ENCODE measurements around the gene ATF7IP.

DNA sequence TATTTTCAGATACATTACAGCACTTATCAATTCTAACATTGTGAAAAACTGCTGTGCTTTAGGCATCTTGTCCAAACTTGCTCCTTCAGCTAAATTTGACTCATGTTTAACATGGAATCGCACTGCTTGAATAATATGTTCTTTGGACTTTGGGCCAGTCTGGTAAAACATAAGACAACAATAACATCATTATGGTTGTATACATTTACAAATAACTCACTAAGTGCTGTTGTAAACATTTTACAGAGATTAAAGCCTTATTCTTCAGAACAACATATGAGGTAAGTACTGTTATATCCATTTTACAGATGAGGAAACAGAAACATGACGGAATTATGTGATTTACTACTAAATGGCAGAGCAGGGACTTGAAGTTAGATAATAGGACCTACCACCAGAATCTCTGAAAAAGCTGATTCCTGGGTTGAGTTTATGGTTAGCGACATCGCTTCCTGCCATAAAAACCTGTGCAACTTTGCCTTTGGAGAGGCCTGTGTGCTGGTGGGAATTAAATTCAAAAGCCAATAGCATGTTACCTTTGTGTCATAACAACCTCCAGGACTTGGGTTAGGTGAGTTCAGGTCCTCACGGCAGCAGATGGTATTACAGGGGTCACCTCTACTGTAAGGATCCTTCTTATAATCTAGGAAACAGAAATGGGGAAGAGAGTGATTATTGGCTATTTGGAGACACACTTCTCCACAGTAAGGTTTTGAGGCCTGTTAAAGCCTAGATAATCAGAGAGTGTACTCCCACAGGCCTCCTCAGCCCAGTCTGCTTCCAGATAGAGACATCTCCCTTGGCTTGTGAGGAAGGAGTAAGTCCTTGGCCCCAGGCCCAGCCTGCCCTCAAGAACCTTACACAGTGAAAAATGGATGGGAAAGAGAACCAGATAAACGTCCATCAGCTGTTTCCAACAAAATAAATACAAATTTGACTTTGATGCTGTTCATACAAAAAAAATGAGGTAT is 140.4 kb downstream of the ATF7IP start:
- TF ChIP-seq, protein P1, sequence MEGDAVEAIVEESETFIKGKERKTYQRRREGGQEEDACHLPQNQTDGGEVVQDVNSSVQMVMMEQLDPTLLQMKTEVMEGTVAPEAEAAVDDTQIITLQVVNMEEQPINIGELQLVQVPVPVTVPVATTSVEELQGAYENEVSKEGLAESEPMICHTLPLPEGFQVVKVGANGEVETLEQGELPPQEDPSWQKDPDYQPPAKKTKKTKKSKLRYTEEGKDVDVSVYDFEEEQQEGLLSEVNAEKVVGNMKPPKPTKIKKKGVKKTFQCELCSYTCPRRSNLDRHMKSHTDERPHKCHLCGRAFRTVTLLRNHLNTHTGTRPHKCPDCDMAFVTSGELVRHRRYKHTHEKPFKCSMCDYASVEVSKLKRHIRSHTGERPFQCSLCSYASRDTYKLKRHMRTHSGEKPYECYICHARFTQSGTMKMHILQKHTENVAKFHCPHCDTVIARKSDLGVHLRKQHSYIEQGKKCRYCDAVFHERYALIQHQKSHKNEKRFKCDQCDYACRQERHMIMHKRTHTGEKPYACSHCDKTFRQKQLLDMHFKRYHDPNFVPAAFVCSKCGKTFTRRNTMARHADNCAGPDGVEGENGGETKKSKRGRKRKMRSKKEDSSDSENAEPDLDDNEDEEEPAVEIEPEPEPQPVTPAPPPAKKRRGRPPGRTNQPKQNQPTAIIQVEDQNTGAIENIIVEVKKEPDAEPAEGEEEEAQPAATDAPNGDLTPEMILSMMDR (IDR thresholded peaks at IDR 0.05), result no peak
- TF ChIP-seq POLR2AphosphoS5 (IDR thresholded peaks at IDR 0.05), result no peak
- TF ChIP-seq POLR2A (IDR thresholded peaks at IDR 0.05), result no peak
- TF ChIP-seq EP300 (IDR thresholded peaks at IDR 0.05), result no peak

Data from upper lobe of left lung (tissue), 4 donors.